ENCODE results near the gene NECAB3. TPM values are rescaled to one million over a fixed set of nuclear protein-coding genes. Genes with fewer than 3 reads are reported as not detected.
A peak's percentile ranks its signal among the peaks of the same experiment; 100 is the strongest.

NECAB3 gene
- total and polyA plus RNA-seq, 2 of the 13 experiments (the other 11 are each of a cell fraction or from before 2014, with no cell fraction given), result 61.5 to 65.5 TPM

DNA sequence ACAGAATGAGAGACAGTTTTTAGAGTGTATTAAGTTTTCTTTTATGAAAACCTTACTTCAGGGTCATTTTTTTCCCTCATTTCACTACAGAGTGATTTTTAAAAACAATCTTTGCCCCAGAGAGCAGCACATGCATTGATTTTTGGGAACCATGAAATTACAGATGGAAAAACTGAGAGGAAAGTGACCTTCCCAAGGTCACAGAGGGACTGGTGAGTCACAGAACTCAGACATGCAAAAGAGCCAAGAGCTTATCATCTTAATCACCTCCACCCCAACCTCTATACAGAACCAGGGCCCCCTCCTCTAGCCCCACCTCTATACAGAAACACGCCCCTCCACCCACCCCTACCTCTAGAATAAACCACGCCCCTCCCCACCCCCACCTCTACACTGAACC is 35.2 kb upstream of the NECAB3 start (continued):
- 0 out of 2 replicates have a peak, but pooled peaks have one; percentile 32 for TF ChIP-seq ZNF710 (CRISPR knock-in tag; IDR thresholded peaks at IDR 0.05; ENCODE audit: borderline replicate concordance)
- TF ChIP-seq ZNF672 (CRISPR knock-in tag; IDR thresholded peaks at IDR 0.05), result no peak
- 0 out of 2 replicates have a peak, but pooled peaks have one; percentile 28 for TF ChIP-seq MIXL1 (CRISPR knock-in tag; IDR thresholded peaks at IDR 0.05)
- 0 out of 2 replicates have a peak, but pooled peaks have one; percentile 61 for TF ChIP-seq ZNF670 (CRISPR knock-in tag; IDR thresholded peaks at IDR 0.05; ENCODE audit: borderline replicate concordance)
- peak; percentile 47 for TF ChIP-seq RARA (CRISPR knock-in tag; IDR thresholded peaks at IDR 0.05)
- no peak for TF ChIP-seq ZNF335 (CRISPR knock-in tag; IDR thresholded peaks at IDR 0.05)
- no peak for TF ChIP-seq ZNF652 (CRISPR knock-in tag; IDR thresholded peaks at IDR 0.05; ENCODE audit: borderline replicate concordance, low read depth)
- TF ChIP-seq PPARG (CRISPR knock-in tag; conservative IDR thresholded peaks at IDR 0.05), result 0 out of 2 replicates have a peak, but pooled peaks have one; percentile 23
- no peak for TF ChIP-seq SP1 (IDR thresholded peaks at IDR 0.05)
- TF ChIP-seq SP1 (CRISPR knock-in tag; IDR thresholded peaks at IDR 0.05), result 0 out of 2 replicates have a peak, but pooled peaks have one; percentile 3
- TF ChIP-seq RNF2 (conservative IDR thresholded peaks at IDR 0.05; ENCODE audit: low read depth), result no peak
- TF ChIP-seq ONECUT2 (CRISPR knock-in tag; IDR thresholded peaks at IDR 0.05), result peak; percentile 62; the same call in 1 of the 2 replicates
- TF ChIP-seq, protein P1, sequence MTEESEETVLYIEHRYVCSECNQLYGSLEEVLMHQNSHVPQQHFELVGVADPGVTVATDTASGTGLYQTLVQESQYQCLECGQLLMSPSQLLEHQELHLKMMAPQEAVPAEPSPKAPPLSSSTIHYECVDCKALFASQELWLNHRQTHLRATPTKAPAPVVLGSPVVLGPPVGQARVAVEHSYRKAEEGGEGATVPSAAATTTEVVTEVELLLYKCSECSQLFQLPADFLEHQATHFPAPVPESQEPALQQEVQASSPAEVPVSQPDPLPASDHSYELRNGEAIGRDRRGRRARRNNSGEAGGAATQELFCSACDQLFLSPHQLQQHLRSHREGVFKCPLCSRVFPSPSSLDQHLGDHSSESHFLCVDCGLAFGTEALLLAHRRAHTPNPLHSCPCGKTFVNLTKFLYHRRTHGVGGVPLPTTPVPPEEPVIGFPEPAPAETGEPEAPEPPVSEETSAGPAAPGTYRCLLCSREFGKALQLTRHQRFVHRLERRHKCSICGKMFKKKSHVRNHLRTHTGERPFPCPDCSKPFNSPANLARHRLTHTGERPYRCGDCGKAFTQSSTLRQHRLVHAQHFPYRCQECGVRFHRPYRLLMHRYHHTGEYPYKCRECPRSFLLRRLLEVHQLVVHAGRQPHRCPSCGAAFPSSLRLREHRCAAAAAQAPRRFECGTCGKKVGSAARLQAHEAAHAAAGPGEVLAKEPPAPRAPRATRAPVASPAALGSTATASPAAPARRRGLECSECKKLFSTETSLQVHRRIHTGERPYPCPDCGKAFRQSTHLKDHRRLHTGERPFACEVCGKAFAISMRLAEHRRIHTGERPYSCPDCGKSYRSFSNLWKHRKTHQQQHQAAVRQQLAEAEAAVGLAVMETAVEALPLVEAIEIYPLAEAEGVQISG (CRISPR knock-in tag; IDR thresholded peaks at IDR 0.05), result no peak
- no peak for TF ChIP-seq ZNF282 (IDR thresholded peaks at IDR 0.05; ENCODE audit: partially characterized antibody)
- TF ChIP-seq REXO4 (CRISPR knock-in tag; IDR thresholded peaks at IDR 0.05; ENCODE audit: borderline replicate concordance), result no peak
- no peak for TF ChIP-seq TBX3 (IDR thresholded peaks at IDR 0.05; ENCODE audit: borderline replicate concordance)
- TF ChIP-seq, protein P2, sequence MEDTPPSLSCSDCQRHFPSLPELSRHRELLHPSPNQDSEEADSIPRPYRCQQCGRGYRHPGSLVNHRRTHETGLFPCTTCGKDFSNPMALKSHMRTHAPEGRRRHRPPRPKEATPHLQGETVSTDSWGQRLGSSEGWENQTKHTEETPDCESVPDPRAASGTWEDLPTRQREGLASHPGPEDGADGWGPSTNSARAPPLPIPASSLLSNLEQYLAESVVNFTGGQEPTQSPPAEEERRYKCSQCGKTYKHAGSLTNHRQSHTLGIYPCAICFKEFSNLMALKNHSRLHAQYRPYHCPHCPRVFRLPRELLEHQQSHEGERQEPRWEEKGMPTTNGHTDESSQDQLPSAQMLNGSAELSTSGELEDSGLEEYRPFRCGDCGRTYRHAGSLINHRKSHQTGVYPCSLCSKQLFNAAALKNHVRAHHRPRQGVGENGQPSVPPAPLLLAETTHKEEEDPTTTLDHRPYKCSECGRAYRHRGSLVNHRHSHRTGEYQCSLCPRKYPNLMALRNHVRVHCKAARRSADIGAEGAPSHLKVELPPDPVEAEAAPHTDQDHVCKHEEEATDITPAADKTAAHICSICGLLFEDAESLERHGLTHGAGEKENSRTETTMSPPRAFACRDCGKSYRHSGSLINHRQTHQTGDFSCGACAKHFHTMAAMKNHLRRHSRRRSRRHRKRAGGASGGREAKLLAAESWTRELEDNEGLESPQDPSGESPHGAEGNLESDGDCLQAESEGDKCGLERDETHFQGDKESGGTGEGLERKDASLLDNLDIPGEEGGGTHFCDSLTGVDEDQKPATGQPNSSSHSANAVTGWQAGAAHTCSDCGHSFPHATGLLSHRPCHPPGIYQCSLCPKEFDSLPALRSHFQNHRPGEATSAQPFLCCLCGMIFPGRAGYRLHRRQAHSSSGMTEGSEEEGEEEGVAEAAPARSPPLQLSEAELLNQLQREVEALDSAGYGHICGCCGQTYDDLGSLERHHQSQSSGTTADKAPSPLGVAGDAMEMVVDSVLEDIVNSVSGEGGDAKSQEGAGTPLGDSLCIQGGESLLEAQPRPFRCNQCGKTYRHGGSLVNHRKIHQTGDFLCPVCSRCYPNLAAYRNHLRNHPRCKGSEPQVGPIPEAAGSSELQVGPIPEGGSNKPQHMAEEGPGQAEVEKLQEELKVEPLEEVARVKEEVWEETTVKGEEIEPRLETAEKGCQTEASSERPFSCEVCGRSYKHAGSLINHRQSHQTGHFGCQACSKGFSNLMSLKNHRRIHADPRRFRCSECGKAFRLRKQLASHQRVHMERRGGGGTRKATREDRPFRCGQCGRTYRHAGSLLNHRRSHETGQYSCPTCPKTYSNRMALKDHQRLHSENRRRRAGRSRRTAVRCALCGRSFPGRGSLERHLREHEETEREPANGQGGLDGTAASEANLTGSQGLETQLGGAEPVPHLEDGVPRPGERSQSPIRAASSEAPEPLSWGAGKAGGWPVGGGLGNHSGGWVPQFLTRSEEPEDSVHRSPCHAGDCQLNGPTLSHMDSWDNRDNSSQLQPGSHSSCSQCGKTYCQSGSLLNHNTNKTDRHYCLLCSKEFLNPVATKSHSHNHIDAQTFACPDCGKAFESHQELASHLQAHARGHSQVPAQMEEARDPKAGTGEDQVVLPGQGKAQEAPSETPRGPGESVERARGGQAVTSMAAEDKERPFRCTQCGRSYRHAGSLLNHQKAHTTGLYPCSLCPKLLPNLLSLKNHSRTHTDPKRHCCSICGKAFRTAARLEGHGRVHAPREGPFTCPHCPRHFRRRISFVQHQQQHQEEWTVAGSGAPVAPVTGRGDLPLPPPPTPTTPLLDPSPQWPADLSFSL (CRISPR knock-in tag; IDR thresholded peaks at IDR 0.05), result no peak
- TF ChIP-seq POLR2A (IDR thresholded peaks at IDR 0.05; ENCODE audit: insufficient read depth in 1 of 2, low read depth in 2 of 2, low read length in 2 of 2), result no peak
- TF ChIP-seq ZNF496 (CRISPR knock-in tag; IDR thresholded peaks at IDR 0.05; ENCODE audit: insufficient replicate concordance), result no peak
